Stimulated activated CD4-positive, alpha-beta T cell treated with anti-CD3 and anti-CD28 coated beads, Interleukin-4, amount 100 ng/mL, for 48 hours (primary cell): ENCODE measurements around the gene ZNF516.

ENCODE experiments used
- DNase-seq, 2 donors: peaks; one replicate each; pipeline ENCODE4 v3.0.0-alpha.2; 2020; ENCODE audit warnings: low read depth in 2 of 2

The ZNF516 gene

GRCh38 chr18:76343938-76344569 lies 151.0 kb downstream of the ZNF516 start:
- DNase-seq = no peak

GRCh38 chr18:76340410-76340809 lies 154.6 kb downstream of the ZNF516 start:
- DNase-seq = no peak

- no peak for DNase-seq
These were observed 155.8 kb downstream of the ZNF516 start for GRCh38 chr18:76339246-76339620.

GRCh38 chr18:76338619-76339245 lies 156.3 kb downstream of the ZNF516 start:
- DNase-seq = no peak

- no peak for DNase-seq
These were observed 157.0 kb downstream of the ZNF516 start for GRCh38 chr18:76338088-76338487.

GRCh38 chr18:76335859-76336640 lies 159.0 kb downstream of the ZNF516 start:
- DNase-seq = no peak

GRCh38 chr18:76328140-76328539 lies 166.9 kb downstream of the ZNF516 start:
- DNase-seq = no peak

- DNase-seq = no peak
These were observed 171.2 kb downstream of the ZNF516 start for GRCh38 chr18:76323891-76324290.

GRCh38 chr18:76322686-76323085 lies 172.4 kb downstream of the ZNF516 start:
- no peak for DNase-seq

GRCh38 chr18:76319366-76319765 lies 175.7 kb downstream of the ZNF516 start:
- DNase-seq = no peak

GRCh38 chr18:76318607-76319006 lies 176.4 kb downstream of the ZNF516 start:
- DNase-seq = no peak

GRCh38 chr18:76317136-76317535 lies 177.9 kb downstream of the ZNF516 start:
- no peak for DNase-seq

- DNase-seq = no peak
These were observed 179.3 kb downstream of the ZNF516 start for GRCh38 chr18:76315722-76316230.

GRCh38 chr18:76314496-76314895 lies 180.5 kb downstream of the ZNF516 start:
- no peak for DNase-seq

- DNase-seq = no peak
These were observed 181.0 kb downstream of the ZNF516 start for GRCh38 chr18:76314015-76314414.
